Activated CD4-positive, alpha-beta T cell treated with anti-CD3 and anti-CD28 coated beads, Interleukin-2, amount 10 ng/mL, durations not matched to agents 7 days and 5 days (primary cell): ENCODE results near the gene STUB1. TPM values are rescaled to one million over a fixed set of nuclear protein-coding genes. Genes with fewer than 3 reads are reported as not detected.
A peak's percentile ranks its signal among the peaks of the same experiment; 100 is the strongest.

Source experiments
- CTCF ChIA-PET: fragments of 350-600 bp; sonication (Branson Sonifier 250); formaldehyde crosslinking; loops from one replicate; lab custom pipeline; 2021; ENCODE audit warnings: antibody characterized with exemption; lab: Charles Lee
- POLR2A ChIA-PET: fragments of 350-600 bp; sonication (Branson Sonifier 250); formaldehyde crosslinking; loops from one replicate; lab custom pipeline; 2021; ENCODE audit warnings: antibody characterized with exemption; lab: Charles Lee
- DNase-seq: peaks from one replicate; pipeline ENCODE4 v3.0.0-alpha.2; 2020
- H3K27ac Mint-ChIP-seq: one replicate; pipeline ENCODE4 v1.8.0; 2021; ENCODE audit warnings: mild to moderate bottlenecking, moderate library complexity, mixed read lengths
- H3K27me3 Mint-ChIP-seq: one replicate; pipeline ENCODE4 v1.8.0; 2021; ENCODE audit warnings: mixed read lengths
- H3K36me3 Mint-ChIP-seq: one replicate; pipeline ENCODE4 v1.8.0; 2021; ENCODE audit warnings: low read depth, mixed read lengths
- H3K4me1 Mint-ChIP-seq: one replicate; pipeline ENCODE4 v1.8.0; 2021; ENCODE audit warnings: mixed read lengths
- H3K4me3 Mint-ChIP-seq: one replicate; pipeline ENCODE4 v1.8.0; 2021; ENCODE audit warnings: mild to moderate bottlenecking, moderate library complexity, mixed read lengths
- H3K9me3 Mint-ChIP-seq: one replicate; pipeline ENCODE4 v1.8.0; 2021; ENCODE audit warnings: mixed read lengths
- total RNA-seq, 2 experiments: library from RNA; stranded (reverse); gene quantifications; one replicate each; pipeline ENCODE4 v1.2.3, GENCODE V29; 2021

Gene STUB1
- 10 to 100 TPM; 68.7 to 69.7 TPM for total RNA-seq

GRCh38 chr16:679814-680624 lies at the start of gene STUB1:
Gene STUB1 (plus strand): TSS chr16:680410. CDS start chr16:680526, 116 bp downstream.
- peak; percentile 87 for DNase-seq
- Mint-ChIP-seq H3K9me3 (no peaks in the 10 kb centered on the region), H3K36me3 (peaks cover 13% of the 10 kb centered on the region), H3K27me3 (peaks cover 3% of the 10 kb centered on the region), H3K4me3 (peak within 1 kb of the TSS; percentile 78), H3K4me1 (peaks cover 37% of the 10 kb centered on the region), H3K27ac (peak within 1 kb of the TSS; percentile 85)
- ChIA-PET POLR2A (interaction anchor here (0.7 to 1.1 kb wide), 2 partner anchors 12 to 127 kb away, joined by 3 to 4 read pairs; partner anchors contain the start of gene RHOT2), CTCF (interaction anchor here (0.5 to 2.9 kb wide), 6 partner anchors 10 to 64 kb away, joined by 3 to 9 read pairs (median 4); partner anchors contain the start of gene RHOT2)

- Mint-ChIP-seq H3K36me3 (no peaks in the 10 kb centered on the region), H3K4me1 (peaks cover 4% of the 10 kb centered on the region), H3K9me3 (no peaks in the 10 kb centered on the region), H3K27ac (no peak within 1 kb of the TSS), H3K27me3 (no peaks in the 10 kb centered on the region), H3K4me3 (no peak within 1 kb of the TSS)
- CTCF ChIA-PET, result no interaction called here
- DNase-seq, result no peak
- POLR2A ChIA-PET, result no interaction called here
These were observed 49.3 kb upstream of the STUB1 start, which contains the start of gene WFIKKN1 for GRCh38 chr16:630815-631405. Gene WFIKKN1 (plus strand): TSS chr16:630985. CDS start chr16:631254, 269 bp downstream.

- H3K4me3 Mint-ChIP-seq, result no peak overlapping the region
- peaks cover 9% of the 10 kb centered on the region for H3K4me1 Mint-ChIP-seq
- H3K27me3 Mint-ChIP-seq, result peaks cover 4% of the 10 kb centered on the region
- no peak for DNase-seq
- ChIA-PET CTCF (no interaction called here), POLR2A (no interaction called here)
- H3K36me3 Mint-ChIP-seq, result no peaks in the 10 kb centered on the region
- no peak overlapping the region for H3K27ac Mint-ChIP-seq
- H3K9me3 Mint-ChIP-seq, result no peaks in the 10 kb centered on the region
These were observed 48.3 kb upstream of the STUB1 start for GRCh38 chr16:631808-632358.

GRCh38 chr16:632486-633335 lies 47.5 kb upstream of the STUB1 start:
- Mint-ChIP-seq H3K36me3 (no peaks in the 10 kb centered on the region), H3K4me3 (no peak overlapping the region), H3K27ac (no peak overlapping the region), H3K27me3 (peaks cover 4% of the 10 kb centered on the region), H3K4me1 (peaks cover 9% of the 10 kb centered on the region), H3K9me3 (no peaks in the 10 kb centered on the region)
- DNase-seq, result no peak
- CTCF ChIA-PET, result interaction anchor here (1.2 kb wide), 1 partner anchor 35 kb away, joined by 3 read pairs; no protein-coding TSS in a partner anchor
- POLR2A ChIA-PET, result interaction anchor here (0.6 kb wide), 1 partner anchor 246 kb away, joined by 7 read pairs; no protein-coding TSS in a partner anchor

GRCh38 chr16:633336-634050 lies 46.7 kb upstream of the STUB1 start:
- no peaks in the 10 kb centered on the region for H3K9me3 Mint-ChIP-seq
- peaks cover 9% of the 10 kb centered on the region for H3K4me1 Mint-ChIP-seq
- no peaks in the 10 kb centered on the region for H3K36me3 Mint-ChIP-seq
- H3K27ac Mint-ChIP-seq, result no peak overlapping the region
- H3K27me3 Mint-ChIP-seq, result peaks cover 4% of the 10 kb centered on the region
- no peak overlapping the region for H3K4me3 Mint-ChIP-seq
- ChIA-PET POLR2A (interaction anchor here (0.6 kb wide), 1 partner anchor 247 kb away, joined by 7 read pairs; no protein-coding TSS in a partner anchor), CTCF (interaction anchor here (1.2 kb wide), 1 partner anchor 34 kb away, joined by 3 read pairs; no protein-coding TSS in a partner anchor)
- no peak for DNase-seq

GRCh38 chr16:634051-634670 lies 46.0 kb upstream of the STUB1 start:
- peaks cover 4% of the 10 kb centered on the region for H3K27me3 Mint-ChIP-seq
- no peak for DNase-seq
- H3K4me1 Mint-ChIP-seq, result peaks cover 9% of the 10 kb centered on the region
- ChIA-PET POLR2A (no interaction called here), CTCF (no interaction called here)
- peak overlapping the region; percentile 31 for H3K27ac Mint-ChIP-seq
- no peaks in the 10 kb centered on the region for H3K36me3 Mint-ChIP-seq
- H3K4me3 Mint-ChIP-seq, result peak overlapping the region; percentile 95
- H3K9me3 Mint-ChIP-seq, result no peaks in the 10 kb centered on the region

GRCh38 chr16:634996-635395 lies 45.2 kb upstream of the STUB1 start:
- POLR2A ChIA-PET, result no interaction called here
- H3K4me3 Mint-ChIP-seq, result peak overlapping the region; percentile 95
- peaks cover 9% of the 10 kb centered on the region for H3K4me1 Mint-ChIP-seq
- H3K27ac Mint-ChIP-seq, result peak overlapping the region; percentile 68
- H3K27me3 Mint-ChIP-seq, result peaks cover 4% of the 10 kb centered on the region
- CTCF ChIA-PET, result no interaction called here
- H3K36me3 Mint-ChIP-seq, result no peaks in the 10 kb centered on the region
- no peak for DNase-seq
- H3K9me3 Mint-ChIP-seq, result no peaks in the 10 kb centered on the region

- H3K36me3 Mint-ChIP-seq, result no peaks in the 10 kb centered on the region
- H3K27ac Mint-ChIP-seq, result no peak overlapping the region
- H3K4me3 Mint-ChIP-seq, result peak overlapping the region; percentile 95
- H3K27me3 Mint-ChIP-seq, result peaks cover 4% of the 10 kb centered on the region
- peaks cover 9% of the 10 kb centered on the region for H3K4me1 Mint-ChIP-seq
- DNase-seq, result no peak
- H3K9me3 Mint-ChIP-seq, result no peaks in the 10 kb centered on the region
- ChIA-PET CTCF (interaction anchor here (1.2 to 1.7 kb wide), 7 partner anchors 9 to 105 kb away, joined by 3 to 7 read pairs (median 4); partner anchors contain the start of genes CIAO3, RHBDL1 and WDR90), POLR2A (interaction anchor here (0.8 kb wide), 2 partner anchors 85 to 109 kb away, joined by 3 read pairs; no protein-coding TSS in a partner anchor)
These were observed 44.5 kb upstream of the STUB1 start for GRCh38 chr16:635573-636205.

- H3K27ac Mint-ChIP-seq, result peak within 1 kb of the TSS; percentile 99
- peaks cover 4% of the 10 kb centered on the region for H3K27me3 Mint-ChIP-seq
These were observed 43.8 kb upstream of the STUB1 start, which contains the start of gene METTL26 for GRCh38 chr16:636206-637080. Gene METTL26 (minus strand): TSS chr16:636305. CDS start chr16:636290, 15 bp downstream.

More at GRCh38 chr16:636206-637080, 43.8 kb upstream of the STUB1 start, which contains the start of gene METTL26:
- Mint-ChIP-seq H3K4me1 (peaks cover 9% of the 10 kb centered on the region), H3K9me3 (no peaks in the 10 kb centered on the region), H3K36me3 (no peaks in the 10 kb centered on the region), H3K4me3 (peak within 1 kb of the TSS; percentile 95)
- ChIA-PET CTCF (interaction anchor here (0.9 to 1.7 kb wide), 8 partner anchors 10 to 105 kb away, joined by 3 to 7 read pairs (median 4); partner anchors contain the start of genes CIAO3, RHBDL1 and WDR90), POLR2A (interaction anchor here (0.7 to 0.8 kb wide), 4 partner anchors 48 to 1070 kb away, joined by 3 to 5 read pairs (median 3); partner anchors contain the start of gene MAPK8IP3)
- DNase-seq, result peak; percentile 95
